ENCODE measurements around the gene SH2D4B. TPM values are rescaled to one million over a fixed set of nuclear protein-coding genes. Genes with fewer than 3 reads are reported as not detected.
A peak's percentile ranks its signal among the peaks of the same experiment; 100 is the strongest.

The SH2D4B gene
- total and polyA plus RNA-seq, 2 of the 13 experiments (the other 11 are each of a cell fraction or from before 2014, with no cell fraction given): not detected

GRCh38 chr10:80500572-80501380 lies 36.9 kb upstream of the SH2D4B start (continued):
- TF ChIP-seq ZNF569 (CRISPR knock-in tag; IDR thresholded peaks at IDR 0.05; ENCODE audit: borderline replicate concordance) (no peak), RBM22 (optimal IDR thresholded peaks at IDR 0.05; ENCODE audit: low read length) (peak; percentile 52), KLF9 (CRISPR knock-in tag; IDR thresholded peaks at IDR 0.05; ENCODE audit: low read depth) (no peak), JUNB (CRISPR knock-in tag; IDR thresholded peaks at IDR 0.05; ENCODE audit: borderline replicate concordance) (no peak), ZNF280B (CRISPR knock-in tag; IDR thresholded peaks at IDR 0.05; ENCODE audit: borderline replicate concordance) (0 out of 2 replicates have a peak, but pooled peaks have one; percentile 8)

GRCh38 chr10:80501381-80501912 lies 36.3 kb upstream of the SH2D4B start:
- DNase-seq (ENCODE audit: low spot score): no peak
- Histone ChIP-seq H2AFZ (ENCODE audit: low read length) (no peak overlapping the region), H3K9ac (ENCODE audit: insufficient read depth, low read depth, low read length) (no peak overlapping the region), H3K27ac (ENCODE audit: extremely low read length, insufficient read depth, low read length) (peak overlapping the region; percentile 90), H4K20me1 (ENCODE audit: insufficient read depth, low read length) (0 out of 2 replicates have a peak, but pooled peaks cover 5% of the 10 kb centered on the region), H3K4me2 (ENCODE audit: low read depth, low read length) (no peak overlapping the region), H3K27me3 (ENCODE audit: control insufficient read depth in 1 of 2, insufficient read depth in 2 of 2, low read length in 2 of 2) (no peaks in the 10 kb centered on the region), H3K4me3 (replicated peaks in 1 of 3; ENCODE audit: insufficient read depth in 1 of 3, low read depth in 2 of 3, low read length in 3 of 3) (no peak overlapping the region), H3K79me2 (ENCODE audit: insufficient read depth, low read length) (peaks cover 68% of the 10 kb centered on the region), H3K4me1 (ENCODE audit: insufficient read depth, low read length) (peaks cover 100% of the 10 kb centered on the region), H3K9me3 (ENCODE audit: low read length) (no peaks in the 10 kb centered on the region), H3K36me3 (replicated peaks in 1 of 2; ENCODE audit: control insufficient read depth in 1 of 2, insufficient read depth in 2 of 2, low read length in 2 of 2) (peaks cover 0 to 2% of the 10 kb centered on the region in 2 experiments; a peak in 2 of 5 replicates)
- ATAC-seq: no peak
- WGBS (ENCODE audit: low lambda C conversion rate): 100% methylated on average over 2 of the region's 3 CpGs
- TF ChIP-seq CREB3 (CRISPR knock-in tag; IDR thresholded peaks at IDR 0.05) (no peak), LRRFIP1 (CRISPR knock-in tag; conservative IDR thresholded peaks at IDR 0.05) (no peak), PBX3 (CRISPR knock-in tag; IDR thresholded peaks at IDR 0.05; ENCODE audit: borderline replicate concordance) (no peak), HIVEP1 (CRISPR knock-in tag; IDR thresholded peaks at IDR 0.05) (no peak), TCF12 (IDR thresholded peaks at IDR 0.05) (no peak), TCF12 (CRISPR knock-in tag; IDR thresholded peaks at IDR 0.05) (no peak), CHD2 (IDR thresholded peaks at IDR 0.05; ENCODE audit: low read depth, low read length) (no peak), ZNF451 (CRISPR knock-in tag; IDR thresholded peaks at IDR 0.05) (no peak), ZFP37 (CRISPR knock-in tag; IDR thresholded peaks at IDR 0.05; ENCODE audit: borderline replicate concordance) (no peak)
- FAIRE-seq: no peak
- ChIA-PET POLR2A (interaction anchor here (0.9 to 3.5 kb wide), 4 partner anchors 10 to 95 kb away, joined by 3 to 19 read pairs (median 4); partner anchors contain the start of gene PRXL2A), CTCF (ENCODE audit: low intra/inter-chr PET ratio, low total read pairs) (no interaction called here)
- intact Hi-C loops (cut with micrococcal nuclease; ENCODE audit: unreplicated experiment): no loop called here
- BruUV-seq (replicated peaks): no TSS peak
- in situ Hi-C loops (cut with HindIII; ENCODE audit: extremely low pct_ligation_motif_present, low pct_unique_long_range_greater_than_20kb): loop anchor here (5.0 to 25.0 kb wide), 2 partner anchors 44 to 239 kb away; no protein-coding TSS in a partner anchor

Measured in HepG2 (cell line).